Neural progenitor cell (in vitro differentiated cells): Measurements from ENCODE around the gene CCNG2. TPM values are rescaled to one million over a fixed set of nuclear protein-coding genes. Genes with fewer than 3 reads are reported as not detected.
A peak's percentile ranks its signal among the peaks of the same experiment; 100 is the strongest.

Source experiments
- DNase-seq: peaks from one replicate; pipeline ENCODE4 v3.0.0-alpha.2; 2016; ENCODE audit warnings: low spot score
- H2AFZ ChIP-seq: fragments of 200-600 bp; sonication (generic); replicated peaks from 2 replicates; pipeline ENCODE4 v1.6.1; 2016; ENCODE audit warnings: antibody characterized with exemption
- H3F3A ChIP-seq: fragments of 200-600 bp; sonication (generic); 2 replicates; pipeline ENCODE4 v1.6.1; 2016; ENCODE audit warnings: antibody characterized with exemption, low read depth
- H3K27ac ChIP-seq: fragments of 200-600 bp; sonication (generic); 2 replicates; pipeline ENCODE4 v1.5.1; 2016; ENCODE audit warnings: mild to moderate bottlenecking
- H3K27me3 ChIP-seq: fragments of 200-600 bp; sonication (generic); 2 replicates; pipeline ENCODE4 v1.6.1; 2016; ENCODE audit warnings: mild to moderate bottlenecking, moderate library complexity
- H3K36me3 ChIP-seq: fragments of 200-600 bp; sonication (generic); 2 replicates; pipeline ENCODE4 v1.5.1; 2016
- H3K4me1 ChIP-seq: fragments of 200-600 bp; sonication (generic); 2 replicates; pipeline ENCODE4 v1.6.1; 2016; ENCODE audit warnings: mixed run types
- H3K4me2 ChIP-seq: fragments of 200-600 bp; sonication (generic); 2 replicates; pipeline ENCODE4 v1.6.1; 2016
- H3K4me3 ChIP-seq: fragments of 200-600 bp; sonication (generic); 2 replicates; pipeline ENCODE4 v1.5.1; 2016
- H3K79me2 ChIP-seq: fragments of 200-600 bp; sonication (generic); 2 replicates; pipeline ENCODE4 v1.6.1; 2016; ENCODE audit warnings: low read depth
- H3K9ac ChIP-seq: fragments of 200-600 bp; sonication (generic); 2 replicates; pipeline ENCODE4 v1.6.1; 2016
- H3K9me3 ChIP-seq: fragments of 200-600 bp; sonication (generic); 2 replicates; pipeline ENCODE4 v1.5.1; 2016; ENCODE audit warnings: low read depth
- H4K20me1 ChIP-seq: fragments of 200-600 bp; sonication (generic); 2 replicates; pipeline ENCODE4 v1.6.1; 2016; ENCODE audit warnings: low read depth
- H3K27ac Mint-ChIP-seq: 3 replicates; pipeline ENCODE4 v1.8.0; 2021; ENCODE audit warnings: mixed read lengths
- H3K27me3 Mint-ChIP-seq: 2 replicates; pipeline ENCODE4 v1.8.0; 2022; ENCODE audit warnings: low read depth, mild to moderate bottlenecking, inconsistent platforms, moderate library complexity, mixed read lengths; ENCODE audit not compliant: insufficient read depth
- H3K36me3 Mint-ChIP-seq: 3 replicates; pipeline ENCODE4 v1.8.0; 2021; ENCODE audit warnings: mixed read lengths
- H3K4me1 Mint-ChIP-seq: 3 replicates; pipeline ENCODE4 v1.8.0; 2021; ENCODE audit warnings: mixed read lengths
- H3K4me3 Mint-ChIP-seq: 3 replicates; pipeline ENCODE4 v1.8.0; 2021; ENCODE audit warnings: mild to moderate bottlenecking, moderate library complexity, mixed read lengths
- H3K9me3 Mint-ChIP-seq: 3 replicates; pipeline ENCODE4 v1.8.0; 2020; ENCODE audit warnings: mixed read lengths
- CTCF ChIP-seq: fragments of 200-600 bp; sonication (generic); IDR thresholded peaks from 2 replicates; pipeline ENCODE4 v1.5.1; 2017; ENCODE audit warnings: antibody characterized with exemption, mild to moderate bottlenecking
- EZH2 ChIP-seq: fragments of 200-600 bp; sonication (generic); IDR thresholded peaks from 2 replicates; pipeline ENCODE4 v1.6.1; 2017; ENCODE audit warnings: antibody characterized with exemption, mild to moderate bottlenecking, moderate library complexity
- EZH2phosphoT487 ChIP-seq: fragments of 200-600 bp; sonication (generic); IDR thresholded peaks from 2 replicates; pipeline ENCODE4 v1.6.1; 2017; ENCODE audit warnings: antibody characterized with exemption
- total RNA-seq: library from RNA; depleted of rRNA; stranded (reverse); fragments of >200 nt; gene quantifications from 2 replicates; pipeline ENCODE4 v1.2.3, GENCODE V29; 2015; ENCODE audit warnings: low replicate concordance

Gene CCNG2
- total RNA-seq, 1 donor from 2014 or later = 366 TPM

- Histone ChIP-seq H3K27ac (no peak overlapping the region), H3K4me2 (no peak overlapping the region), H3K9ac (no peak overlapping the region), H2AFZ (no peak overlapping the region), H4K20me1 (no peaks in the 10 kb centered on the region), H3K79me2 (no peaks in the 10 kb centered on the region), H3F3A (peaks cover 6% of the 10 kb centered on the region), H3K4me1 (peaks cover 19% of the 10 kb centered on the region), H3K36me3 (no peaks in the 10 kb centered on the region), H3K9me3 (no peaks in the 10 kb centered on the region), H3K27me3 (peaks cover 15% of the 10 kb centered on the region), H3K4me3 (no peak overlapping the region)
- Mint-ChIP-seq H3K4me3 (no peak overlapping the region), H3K9me3 (peaks cover 7% of the 10 kb centered on the region), H3K4me1 (peaks cover 30% of the 10 kb centered on the region), H3K36me3 (peaks cover 5% of the 10 kb centered on the region), H3K27ac (no peak overlapping the region), H3K27me3 (peaks cover 9% of the 10 kb centered on the region)
- no peak for DNase-seq
- TF ChIP-seq EZH2 (no peak), EZH2phosphoT487 (no peak), CTCF (no peak)
Measured at GRCh38 chr4:77194366-77194765, 37.4 kb downstream of the CCNG2 start.

GRCh38 chr4:77194989-77195388, 38.0 kb downstream of the CCNG2 start:
- no peak overlapping the region for H2AFZ ChIP-seq
- H3K4me3 ChIP-seq = no peak overlapping the region
- H3K27ac ChIP-seq = no peak overlapping the region
- H3K27ac Mint-ChIP-seq = no peak overlapping the region
- no peak for DNase-seq
- H3K4me1 Mint-ChIP-seq = peaks cover 28% of the 10 kb centered on the region
- no peaks in the 10 kb centered on the region for H3K9me3 ChIP-seq
- peaks cover 5% of the 10 kb centered on the region for H3K36me3 Mint-ChIP-seq
- H3K9ac ChIP-seq = no peak overlapping the region
- peaks cover 4% of the 10 kb centered on the region for H3F3A ChIP-seq
- no peak overlapping the region for H3K4me3 Mint-ChIP-seq
- H3K9me3 Mint-ChIP-seq = peaks cover 7% of the 10 kb centered on the region
- TF ChIP-seq EZH2 = no peak
- no peak for TF ChIP-seq CTCF
- no peak for TF ChIP-seq EZH2phosphoT487
- peaks cover 9% of the 10 kb centered on the region for H3K27me3 Mint-ChIP-seq
- no peaks in the 10 kb centered on the region for H3K79me2 ChIP-seq
- H3K36me3 ChIP-seq = no peaks in the 10 kb centered on the region
- peaks cover 15% of the 10 kb centered on the region for H3K27me3 ChIP-seq
- H4K20me1 ChIP-seq = no peaks in the 10 kb centered on the region
- H3K4me1 ChIP-seq = peaks cover 14% of the 10 kb centered on the region
- no peak overlapping the region for H3K4me2 ChIP-seq

GRCh38 chr4:77196866-77197265, 39.9 kb downstream of the CCNG2 start:
- Mint-ChIP-seq H3K4me3 (no peak overlapping the region), H3K27me3 (peaks cover 6% of the 10 kb centered on the region), H3K4me1 (peaks cover 17% of the 10 kb centered on the region), H3K36me3 (peaks cover 5% of the 10 kb centered on the region), H3K27ac (peak overlapping the region; percentile 57), H3K9me3 (peaks cover 7% of the 10 kb centered on the region)
- no peak overlapping the region for H3K4me2 ChIP-seq
- no peak overlapping the region for H2AFZ ChIP-seq
- H3K4me3 ChIP-seq = no peak overlapping the region
- H3K9ac ChIP-seq = no peak overlapping the region
- H3F3A ChIP-seq = peaks cover 4% of the 10 kb centered on the region
- peaks cover 9% of the 10 kb centered on the region for H3K4me1 ChIP-seq
- peaks cover 15% of the 10 kb centered on the region for H3K27me3 ChIP-seq
- DNase-seq = no peak
- H3K9me3 ChIP-seq = no peaks in the 10 kb centered on the region
- TF ChIP-seq EZH2 = no peak
- TF ChIP-seq CTCF = no peak
- TF ChIP-seq EZH2phosphoT487 = no peak
- no peaks in the 10 kb centered on the region for H3K79me2 ChIP-seq
- no peaks in the 10 kb centered on the region for H3K36me3 ChIP-seq
- no peaks in the 10 kb centered on the region for H4K20me1 ChIP-seq
- H3K27ac ChIP-seq = no peak overlapping the region
